Measurements from ENCODE around the gene PRSS21.

PRSS21 gene

GRCh38 chr16:2821487-2822157, 4.6 kb downstream of the PRSS21 start:
- no peak for DNase-seq (ENCODE audit: extremely low spot score)
- CTCF ChIA-PET: interaction anchor here (1.7 to 4.5 kb wide), 2 partner anchors 11 to 18 kb away, joined by 5 to 18 read pairs; no protein-coding TSS in a partner anchor
- no peak for TF ChIP-seq CTCF (IDR thresholded peaks at IDR 0.05; ENCODE audit: control extremely low read depth, extremely low read depth, low read depth, missing control alignments)
- POLR2A ChIA-PET: no interaction called here

GRCh38 chr16:2822158-2822495, 5.1 kb downstream of the PRSS21 start:
- ChIA-PET CTCF (interaction anchor here (1.7 to 4.5 kb wide), 3 partner anchors 11 to 46 kb away, joined by 5 to 18 read pairs (median 5); no protein-coding TSS in a partner anchor), POLR2A (no interaction called here)
- DNase-seq (ENCODE audit: extremely low spot score): no peak
- no peak for TF ChIP-seq CTCF (IDR thresholded peaks at IDR 0.05; ENCODE audit: control extremely low read depth, extremely low read depth, low read depth, missing control alignments)

GRCh38 chr16:2822496-2822895, 5.5 kb downstream of the PRSS21 start:
- ChIA-PET CTCF (interaction anchor here (1.7 to 4.5 kb wide), 3 partner anchors 11 to 46 kb away, joined by 5 to 18 read pairs (median 5); no protein-coding TSS in a partner anchor), POLR2A (no interaction called here)
- no peak for TF ChIP-seq CTCF (IDR thresholded peaks at IDR 0.05; ENCODE audit: control extremely low read depth, extremely low read depth, low read depth, missing control alignments)
- DNase-seq (ENCODE audit: extremely low spot score): no peak

DNA sequence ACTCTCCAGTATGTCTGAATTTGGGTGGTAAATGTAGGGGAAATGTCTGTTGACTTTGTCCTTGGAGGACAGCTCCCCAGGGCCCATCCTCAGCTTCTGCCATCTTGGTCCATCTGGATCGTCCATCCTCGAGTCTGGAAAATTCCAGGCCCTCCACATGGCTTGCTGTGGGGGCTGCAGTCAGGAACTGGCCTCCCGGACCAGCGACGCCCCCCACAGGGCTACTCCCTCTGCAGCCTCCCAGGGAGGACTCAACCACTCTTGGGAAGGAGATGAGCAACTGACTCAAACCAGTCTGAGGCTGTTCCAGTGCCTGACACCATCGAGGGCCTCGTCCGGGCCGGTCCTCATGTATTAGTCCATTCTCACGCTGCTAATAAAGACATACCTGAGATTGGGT, 7.6 kb downstream of the PRSS21 start:
- DNase-seq (ENCODE audit: extremely low spot score): no peak
- ChIA-PET POLR2A (no interaction called here), CTCF (interaction anchor here (4.5 kb wide), 1 partner anchor 14 kb away, joined by 18 read pairs; no protein-coding TSS in a partner anchor)
- TF ChIP-seq CTCF (IDR thresholded peaks at IDR 0.05; ENCODE audit: control extremely low read depth, extremely low read depth, low read depth, missing control alignments): no peak

- POLR2A ChIA-PET: no interaction called here
- no peak for DNase-seq (ENCODE audit: extremely low spot score)
- CTCF ChIA-PET: interaction anchor here (4.5 kb wide), 1 partner anchor 14 kb away, joined by 18 read pairs; no protein-coding TSS in a partner anchor
- no peak for TF ChIP-seq CTCF (IDR thresholded peaks at IDR 0.05; ENCODE audit: control extremely low read depth, extremely low read depth, low read depth, missing control alignments)
Measured at GRCh38 chr16:2825049-2825742, 8.2 kb downstream of the PRSS21 start.

DNA sequence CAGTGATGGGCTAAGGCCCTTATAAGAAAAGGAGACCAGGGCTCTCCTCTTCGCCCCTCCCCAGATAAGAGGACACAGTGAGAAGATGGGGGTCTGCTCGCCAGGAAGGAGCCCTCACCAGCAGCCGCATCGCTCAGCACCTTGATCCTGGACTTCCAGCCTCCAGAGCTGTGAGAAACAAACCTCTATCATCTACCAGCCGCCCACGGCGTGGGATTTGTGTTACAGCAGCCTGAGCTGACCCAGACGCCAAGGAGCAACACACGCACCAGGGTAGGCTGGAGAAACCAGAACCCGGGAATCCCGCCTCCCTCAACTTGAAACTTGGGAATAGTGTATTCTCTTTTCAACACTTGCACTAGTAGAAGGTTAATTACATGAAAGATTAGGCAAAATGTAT, 8.9 kb downstream of the PRSS21 start:
- ChIA-PET CTCF (interaction anchor here (1.0 kb wide), 1 partner anchor 13 kb away, joined by 3 read pairs; no protein-coding TSS in a partner anchor), POLR2A (no interaction called here)

More for the DNA sequence above, 8.9 kb downstream of the PRSS21 start:
- no peak for TF ChIP-seq CTCF (IDR thresholded peaks at IDR 0.05; ENCODE audit: control extremely low read depth, extremely low read depth, low read depth, missing control alignments)
- no peak for DNase-seq (ENCODE audit: extremely low spot score)

Measured in GM10248 (cell line).